ENCODE measurements around the gene RPL29.

RPL29 gene

DNA sequence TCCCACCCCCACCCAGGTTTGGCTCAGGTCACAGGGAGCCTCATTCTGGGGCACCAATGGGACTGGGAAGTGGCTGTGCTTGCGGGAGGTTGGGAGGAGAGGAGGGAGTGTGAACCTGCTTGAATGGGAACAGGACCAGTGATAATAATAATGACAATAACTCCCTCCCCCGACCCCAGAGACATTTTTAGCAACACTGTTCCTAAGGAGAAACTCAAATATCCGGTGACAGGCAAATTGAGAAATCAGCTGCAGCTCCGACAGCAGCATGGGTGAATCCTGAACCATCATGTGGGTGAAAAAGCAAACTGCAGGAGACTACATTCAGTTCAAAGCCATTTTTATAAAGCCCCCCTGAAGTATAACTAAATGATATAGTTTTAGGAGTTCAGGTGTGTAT is 11.6 kb upstream of the RPL29 start:
- in situ Hi-C loops (cut with HindIII; ENCODE audit: low sequenced_read_pairs): no loop called here

DNA sequence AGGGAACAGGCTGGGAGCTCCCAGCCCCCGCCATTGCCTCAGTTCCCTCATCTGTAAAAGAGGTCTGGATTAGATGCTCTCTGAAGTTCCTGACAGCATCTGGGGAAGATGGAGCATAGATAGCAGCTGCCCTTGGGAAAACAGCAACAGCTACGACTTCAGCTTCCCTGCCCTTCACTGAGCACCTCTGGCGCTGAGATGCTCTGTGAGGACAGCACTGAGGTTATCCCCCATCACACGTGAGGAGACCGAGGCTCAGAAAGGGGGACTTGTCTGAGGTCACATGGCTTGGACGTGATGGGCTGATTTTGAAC is 11.1 kb upstream of the RPL29 start:
- in situ Hi-C loops (cut with HindIII; ENCODE audit: low sequenced_read_pairs): no loop called here

DNA sequence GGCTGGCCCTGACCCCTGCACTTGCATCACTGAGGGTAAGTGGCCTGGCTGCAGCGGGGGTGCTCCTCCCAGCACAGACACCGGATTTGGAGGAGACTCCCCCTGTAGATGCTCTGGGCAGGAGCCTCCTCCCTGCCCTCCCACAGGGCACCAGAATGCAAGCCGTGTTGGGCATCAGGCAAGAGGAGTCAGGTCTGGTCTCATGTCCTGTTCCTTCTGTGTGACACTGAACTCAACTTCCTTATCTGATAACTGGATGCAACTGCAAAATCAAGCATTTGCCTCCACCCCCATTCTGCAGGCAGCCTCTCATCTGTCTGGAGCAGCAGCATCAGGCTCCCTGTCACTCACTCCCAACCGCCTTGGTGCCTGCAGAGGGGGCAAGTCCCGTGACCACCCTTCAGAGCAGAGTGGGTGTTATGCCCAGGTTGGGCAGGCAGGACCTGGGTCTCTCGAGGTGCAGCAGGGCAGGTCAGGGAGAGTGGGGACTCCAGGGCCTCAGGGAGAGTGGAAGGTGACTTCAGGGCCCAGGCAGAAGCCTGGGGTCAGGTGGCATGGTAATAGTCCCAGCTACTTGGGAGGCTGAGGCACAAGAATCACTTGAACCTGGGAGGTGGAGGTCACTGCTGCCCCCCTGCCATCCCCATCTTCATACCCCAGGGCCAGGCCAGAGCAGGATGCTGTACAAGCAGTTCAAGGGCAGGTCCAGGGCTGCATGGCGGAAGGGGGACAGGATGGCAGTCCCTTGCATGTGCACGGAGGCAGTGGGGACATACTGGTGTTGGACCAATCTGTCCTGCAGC is 10.5 kb upstream of the RPL29 start:
- in situ Hi-C loops (cut with HindIII; ENCODE audit: low sequenced_read_pairs): no loop called here

DNA sequence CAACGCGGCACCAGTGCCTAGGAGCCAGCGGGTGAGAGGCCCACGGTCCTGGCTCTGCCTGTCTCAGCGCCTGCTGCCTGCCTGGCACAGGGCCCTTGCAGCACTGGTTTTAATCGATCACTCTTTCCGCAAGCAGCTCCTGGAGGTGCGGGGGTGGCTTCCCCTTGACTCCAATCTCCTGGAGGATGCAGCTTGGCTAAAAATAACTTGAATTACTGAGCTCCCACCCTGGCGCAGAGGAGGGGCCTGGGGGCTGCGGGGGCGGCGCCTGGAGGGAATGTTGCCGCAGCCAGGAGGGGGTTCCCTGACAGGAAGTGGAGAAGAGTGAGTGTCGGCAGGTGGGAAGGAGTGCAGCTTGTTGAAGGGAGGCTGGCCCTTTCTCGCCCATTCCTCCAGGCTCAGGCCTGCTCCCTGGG is 9.9 kb upstream of the RPL29 start:
- in situ Hi-C loops (cut with HindIII; ENCODE audit: low sequenced_read_pairs): no loop called here

DNA sequence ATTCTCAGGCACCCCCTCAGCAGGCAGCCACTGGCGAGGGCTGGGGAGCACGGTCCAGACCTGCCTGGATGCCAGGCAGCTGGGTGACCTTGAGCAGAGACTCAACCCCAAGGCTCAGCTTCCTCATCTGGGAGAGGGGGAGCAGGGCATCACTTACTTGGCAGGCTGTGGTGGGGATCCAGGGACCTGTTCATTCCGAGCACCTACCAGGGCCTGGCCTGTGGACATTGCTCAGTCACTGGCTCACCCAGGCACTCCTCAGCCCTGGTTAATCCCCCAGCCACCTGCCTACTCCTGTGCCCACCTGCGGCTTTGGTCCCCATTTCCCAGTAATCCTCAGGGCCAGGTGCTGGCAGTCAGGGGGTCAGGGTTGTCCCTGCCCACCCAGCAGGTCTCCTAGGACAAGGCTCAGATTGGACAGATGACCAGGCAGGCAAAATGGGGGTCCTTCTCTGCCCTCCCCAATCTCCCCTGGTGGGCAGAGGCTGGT is 9.3 kb upstream of the RPL29 start:
- in situ Hi-C loops (cut with HindIII; ENCODE audit: low sequenced_read_pairs): no loop called here

DNA sequence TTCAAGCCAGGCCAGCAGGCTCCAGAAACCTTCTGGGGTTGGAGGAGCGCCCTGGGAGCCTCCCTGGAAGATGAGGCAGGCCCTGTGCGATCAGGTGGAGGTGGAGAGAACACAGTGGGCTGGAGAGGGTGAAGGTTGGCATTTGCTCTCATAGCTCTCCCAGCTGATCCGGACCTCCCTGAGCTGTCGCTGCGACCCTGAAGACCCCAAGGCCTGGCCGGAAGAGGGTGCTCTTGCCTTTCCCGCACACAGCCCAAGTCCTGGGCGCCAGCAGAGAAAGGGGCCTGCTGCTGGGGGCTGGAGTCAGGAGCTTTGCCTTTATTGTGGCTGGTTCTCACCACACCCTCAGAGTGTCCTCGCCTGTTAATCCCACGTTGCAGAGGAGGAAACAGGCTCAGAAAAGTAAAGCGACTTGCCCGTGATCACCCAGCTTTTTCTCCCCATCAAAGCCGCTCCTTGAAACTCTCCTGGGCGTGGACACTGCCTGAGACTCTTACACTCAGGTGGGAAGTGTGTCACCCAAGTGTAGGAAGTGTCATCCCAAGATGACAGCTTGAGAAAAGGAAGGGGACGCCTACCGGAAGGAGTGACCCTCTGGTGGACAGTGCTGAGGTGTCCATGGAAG is 8.6 kb upstream of the RPL29 start:
- in situ Hi-C loops (cut with HindIII; ENCODE audit: low sequenced_read_pairs): no loop called here

DNA sequence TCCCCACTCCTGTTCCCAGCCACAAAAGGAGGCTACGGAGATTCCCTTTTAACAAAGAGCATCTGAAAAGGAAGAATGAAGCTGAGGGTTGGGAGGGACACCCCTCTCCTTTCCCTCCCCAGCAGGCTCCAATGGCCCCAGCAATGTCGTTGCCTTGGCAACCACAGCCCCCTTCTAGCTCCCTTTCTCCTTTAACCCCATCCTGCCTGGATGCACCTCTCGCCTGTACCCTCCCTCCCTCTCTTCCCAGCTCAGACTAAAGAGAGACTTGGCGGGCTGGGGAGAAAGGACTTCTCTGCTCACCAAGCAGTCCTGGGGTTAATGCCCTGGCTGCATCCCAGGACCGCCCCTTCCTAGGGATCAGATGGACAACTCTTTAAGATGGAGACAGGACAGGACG is 7.1 kb upstream of the RPL29 start:
- in situ Hi-C loops (cut with HindIII; ENCODE audit: low sequenced_read_pairs): no loop called here

DNA sequence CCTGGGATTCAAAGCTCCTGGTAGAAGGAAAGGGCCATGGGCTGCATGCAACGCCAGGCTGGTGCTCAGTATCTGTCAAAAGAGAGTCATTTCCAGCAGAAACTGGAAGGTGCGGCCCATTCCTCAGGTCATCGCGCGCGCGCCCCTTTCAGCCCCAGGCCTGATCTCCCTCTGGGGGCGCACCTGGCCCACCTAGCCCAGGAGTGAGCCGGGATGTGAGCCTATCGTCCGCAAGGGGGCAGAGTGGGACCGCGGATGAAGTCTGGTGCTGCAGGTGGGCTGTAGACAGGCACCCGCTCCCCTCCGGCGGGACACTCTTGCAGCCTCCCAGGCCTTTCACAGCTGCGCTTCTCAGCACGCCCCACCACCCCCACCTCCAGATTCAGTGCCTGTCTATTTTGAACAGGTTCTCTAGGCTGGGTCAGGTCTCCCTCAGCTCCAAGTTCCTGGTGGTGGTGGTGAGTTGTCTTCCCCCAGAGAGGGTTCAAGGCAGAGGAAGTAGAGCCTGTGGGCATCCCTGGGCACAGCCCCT is 5.8 kb upstream of the RPL29 start:
- in situ Hi-C loops (cut with HindIII; ENCODE audit: low sequenced_read_pairs): no loop called here

DNA sequence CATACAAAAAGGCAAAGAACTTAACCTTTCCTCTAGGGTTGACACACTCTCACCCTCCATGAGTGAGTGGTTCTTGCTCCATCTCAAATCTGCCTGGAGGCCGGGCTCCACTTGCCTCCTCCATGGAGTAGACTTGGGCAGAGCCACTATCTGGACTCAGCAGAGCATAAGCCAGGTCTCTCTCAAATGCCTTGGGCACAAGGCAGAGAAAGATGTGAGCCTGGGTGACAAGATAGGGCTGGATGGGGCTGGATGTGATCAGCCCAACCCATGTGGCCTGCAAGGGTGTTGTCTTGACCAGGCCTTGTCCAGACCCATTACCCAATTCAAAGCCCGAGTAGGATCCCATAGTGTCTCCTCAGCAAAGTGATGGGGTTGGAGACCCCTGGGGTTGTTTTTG is 4.2 kb upstream of the RPL29 start:
- in situ Hi-C loops (cut with HindIII; ENCODE audit: low sequenced_read_pairs): loop anchor here (5.0 to 10.0 kb wide), 3 partner anchors 47 to 405 kb away; partner anchors contain the start of genes PARP3 and RRP9

DNA sequence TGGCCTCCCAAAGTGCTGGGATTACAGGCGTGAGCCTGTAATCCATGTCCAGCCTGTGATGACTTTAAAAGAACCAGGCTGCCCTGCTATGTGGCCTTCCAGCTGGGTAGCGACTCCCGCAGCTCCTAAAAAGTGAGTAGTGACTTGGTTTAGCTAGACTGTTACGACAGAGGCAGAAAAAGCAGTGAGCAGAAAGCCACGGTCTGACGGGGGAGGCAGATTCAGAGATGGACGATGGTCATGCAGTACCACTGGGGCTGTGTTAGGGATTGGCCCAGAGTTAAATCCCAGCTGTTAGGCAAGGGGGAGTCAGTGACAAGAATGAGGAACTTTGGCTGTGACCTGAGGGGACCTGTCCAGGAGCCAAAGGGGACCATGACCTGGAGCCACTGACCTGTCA is 3.1 kb upstream of the RPL29 start:
- in situ Hi-C loops (cut with HindIII; ENCODE audit: low sequenced_read_pairs): loop anchor here (5.0 to 10.0 kb wide), 3 partner anchors 49 to 406 kb away; partner anchors contain the start of genes PARP3 and RRP9

DNA sequence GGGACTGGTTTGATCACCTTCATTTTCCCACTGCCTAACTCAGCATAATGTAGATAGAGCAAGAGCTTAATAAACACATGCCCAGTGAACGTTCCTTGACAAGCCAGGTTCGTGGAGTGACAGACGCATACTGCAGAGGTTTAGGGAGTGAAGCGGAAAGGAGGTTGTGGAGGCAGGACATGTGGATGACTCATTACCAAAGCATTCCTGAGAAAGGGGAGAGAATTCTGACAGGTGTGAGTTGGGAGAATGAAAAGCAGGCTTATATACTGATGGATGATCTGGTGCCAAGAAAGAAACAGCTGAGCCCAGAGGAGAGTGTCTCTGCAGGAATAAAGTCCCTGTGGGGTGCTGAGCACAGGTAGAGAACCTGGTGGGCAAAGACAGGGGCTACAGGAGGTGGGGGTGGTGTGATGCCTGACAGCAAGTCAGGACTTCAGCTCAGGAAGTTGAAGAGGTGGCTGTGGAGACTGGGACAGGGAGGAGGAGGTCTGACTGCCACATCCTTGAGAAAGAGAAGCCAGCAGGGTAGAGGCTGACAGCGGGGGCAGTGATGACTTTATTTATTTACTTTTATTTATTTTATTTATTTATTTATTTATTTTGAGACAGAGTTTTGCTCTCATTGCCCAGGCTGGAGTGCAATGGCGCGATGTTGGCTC is 2.4 kb upstream of the RPL29 start:
- in situ Hi-C loops (cut with HindIII; ENCODE audit: low sequenced_read_pairs): loop anchor here (5.0 to 10.0 kb wide), 3 partner anchors 49 to 407 kb away; partner anchors contain the start of genes PARP3 and RRP9

DNA sequence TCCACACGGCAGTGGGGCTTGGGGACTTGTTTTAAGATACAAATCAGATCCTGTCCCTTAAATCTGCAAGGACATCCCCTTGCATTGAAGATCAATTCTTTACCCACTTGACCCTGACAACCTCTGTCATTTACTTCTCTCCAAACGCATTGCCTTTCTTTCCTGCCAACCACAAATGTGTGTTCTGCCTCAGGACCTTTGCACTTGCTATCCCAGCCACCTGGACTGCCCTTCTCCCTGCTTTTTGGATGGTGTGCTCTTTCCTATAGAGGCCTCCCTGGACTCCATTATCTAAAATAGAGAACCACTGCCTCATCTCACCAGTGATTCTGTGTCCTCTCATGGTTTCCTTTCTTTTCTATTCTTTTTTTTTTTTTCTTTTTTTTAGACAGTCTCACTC is 1.5 kb upstream of the RPL29 start:
- in situ Hi-C loops (cut with HindIII; ENCODE audit: low sequenced_read_pairs): loop anchor here (5.0 to 10.0 kb wide), 3 partner anchors 50 to 408 kb away; partner anchors contain the start of genes PARP3 and RRP9

DNA sequence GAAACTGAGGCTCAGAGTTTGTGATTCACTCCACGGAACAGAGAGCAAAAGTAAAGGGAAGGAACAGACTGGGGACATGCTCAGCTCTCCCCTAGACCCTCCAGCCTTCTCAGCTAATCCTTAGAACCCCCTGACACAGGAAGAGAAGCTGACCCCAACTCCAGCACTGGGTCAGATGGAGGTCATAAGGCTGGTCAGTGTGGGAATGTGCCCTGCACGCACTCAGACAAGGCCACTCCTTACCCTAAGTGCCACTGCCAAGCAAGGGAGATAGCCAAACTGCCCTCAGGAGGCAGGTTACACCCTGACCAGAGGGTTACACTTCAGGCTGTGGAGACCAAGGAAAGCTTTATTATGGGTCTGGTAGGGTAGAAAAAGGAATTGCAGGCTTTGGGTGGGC is 1.2 kb downstream of the RPL29 start:
- in situ Hi-C loops (cut with HindIII; ENCODE audit: low sequenced_read_pairs): loop anchor here (5.0 to 10.0 kb wide), 4 partner anchors 50 to 410 kb away; partner anchors contain the start of genes PARP3 and RRP9

DNA sequence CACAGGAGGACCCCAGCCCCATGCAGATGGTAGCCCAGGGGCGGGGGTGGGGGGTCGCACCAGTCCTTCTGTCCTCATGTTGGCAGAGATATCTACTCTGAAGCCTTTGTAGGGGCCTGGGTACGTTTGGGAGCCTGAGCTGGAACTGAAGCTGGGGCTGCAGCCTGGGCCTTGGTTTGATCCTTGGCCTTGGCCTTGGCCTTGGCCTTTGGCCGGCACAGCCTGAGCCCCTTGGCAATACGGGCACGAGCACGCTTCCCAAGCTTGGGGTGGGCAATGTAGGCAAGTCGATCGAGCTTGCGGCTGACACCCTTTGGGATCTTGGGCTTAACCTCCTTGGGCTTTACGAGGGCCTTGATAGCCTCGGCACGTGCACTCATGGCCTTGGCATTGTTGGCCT is 2.0 kb downstream of the RPL29 start:
- in situ Hi-C loops (cut with HindIII; ENCODE audit: low sequenced_read_pairs): loop anchor here (5.0 to 10.0 kb wide), 4 partner anchors 49 to 411 kb away; partner anchors contain the start of genes PARP3 and RRP9

DNA sequence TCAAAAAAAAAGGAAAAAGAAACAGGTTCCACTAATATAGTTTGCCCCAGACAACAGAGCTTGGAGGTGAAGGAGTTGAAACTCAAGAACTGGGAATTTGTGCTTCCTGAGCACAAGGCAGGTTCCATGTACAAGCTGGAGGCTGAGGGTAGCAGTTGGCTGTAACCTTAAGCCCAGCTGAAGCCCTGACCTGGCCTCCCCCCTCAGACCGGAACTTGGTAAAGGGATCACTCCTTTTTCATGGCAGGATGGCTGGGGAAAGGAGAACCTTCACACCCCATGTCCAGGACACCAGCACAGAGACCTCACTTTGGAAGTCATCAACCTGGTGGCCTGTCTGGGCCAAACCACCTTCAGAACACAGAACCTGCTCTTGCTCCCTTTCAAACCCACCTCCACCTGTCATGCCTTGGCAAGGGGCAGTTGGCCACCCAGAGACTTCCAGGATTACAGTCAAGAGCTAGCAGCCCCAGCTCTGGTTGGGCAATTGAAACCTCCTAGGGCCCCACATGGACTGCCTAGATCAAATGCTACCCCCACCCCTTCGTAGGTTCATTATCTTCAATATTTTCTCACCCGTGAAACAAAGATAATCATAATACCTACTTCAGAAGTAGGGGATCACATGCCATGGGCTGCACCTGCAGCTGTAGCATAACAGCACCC is 3.5 kb downstream of the RPL29 start:
- in situ Hi-C loops (cut with HindIII; ENCODE audit: low sequenced_read_pairs): loop anchor here (5.0 to 10.0 kb wide), 4 partner anchors 47 to 413 kb away; partner anchors contain the start of genes PARP3 and RRP9

DNA sequence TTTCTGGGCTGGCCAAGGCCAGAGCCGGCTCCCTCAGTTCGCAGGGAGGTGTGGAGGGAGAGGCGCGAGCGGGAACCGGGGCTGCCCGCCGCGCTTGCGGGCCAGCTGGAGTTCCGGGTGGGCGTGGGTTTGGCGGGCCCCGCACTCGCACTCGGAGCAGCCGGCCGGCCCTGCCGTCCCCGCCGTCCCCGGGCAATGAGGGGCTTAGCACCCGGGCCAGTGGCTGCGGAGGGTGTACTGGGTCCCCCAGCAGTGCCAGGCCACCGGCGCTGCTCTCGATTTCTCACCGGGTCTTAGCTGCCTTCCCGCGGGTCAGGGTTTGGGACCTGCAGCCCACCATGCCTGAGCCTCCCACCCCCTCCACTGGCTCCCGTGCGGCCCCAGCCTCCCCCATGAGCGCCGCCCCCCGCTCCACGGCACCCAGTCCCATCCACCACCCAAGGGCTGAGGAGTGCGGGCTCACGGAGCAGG is 5.2 kb downstream of the RPL29 start:
- in situ Hi-C loops (cut with HindIII; ENCODE audit: low sequenced_read_pairs): loop anchor here (5.0 to 10.0 kb wide), 4 partner anchors 46 to 414 kb away; partner anchors contain the start of genes PARP3 and RRP9

DNA sequence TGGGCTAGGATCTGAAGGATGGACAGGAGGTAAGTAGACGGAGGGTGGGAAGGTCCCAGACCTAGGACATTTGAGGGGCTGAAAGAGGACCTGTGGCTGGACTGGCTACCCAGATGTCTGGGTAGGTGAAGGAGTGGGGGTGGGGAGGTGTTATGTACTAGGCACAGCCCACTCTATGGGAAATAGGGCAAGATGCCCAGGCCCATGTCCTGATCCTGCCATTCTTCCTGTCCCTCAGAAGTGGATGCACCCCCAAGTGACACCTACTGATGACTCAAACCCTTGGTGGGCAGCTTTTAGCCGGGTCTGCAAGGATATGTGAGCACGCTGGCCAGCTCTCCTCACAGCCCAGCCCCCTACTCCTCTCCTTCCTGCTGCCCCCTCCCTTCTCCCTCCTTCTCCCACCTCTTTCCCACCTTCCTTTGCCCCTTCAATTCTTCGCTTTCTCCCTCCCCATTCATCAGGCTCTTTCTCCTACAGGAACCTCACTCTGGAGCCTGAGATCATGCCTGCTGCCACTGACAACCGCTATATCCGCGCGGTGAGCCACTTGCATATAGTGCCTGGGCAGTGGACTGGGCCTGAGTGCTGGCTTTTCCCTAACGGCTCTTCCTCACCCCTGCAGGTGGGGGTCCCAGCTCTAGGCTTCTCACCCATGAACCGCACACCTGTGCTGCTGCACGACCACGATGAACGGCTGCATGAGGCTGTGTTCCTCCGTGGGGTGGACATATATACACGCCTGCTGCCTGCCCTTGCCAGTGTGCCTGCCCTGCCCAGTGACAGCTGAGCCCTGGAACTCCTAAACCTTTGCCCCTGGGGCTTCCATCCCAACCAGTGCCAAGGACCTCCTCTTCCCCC is 7.2 kb downstream of the RPL29 start:
- in situ Hi-C loops (cut with HindIII; ENCODE audit: low sequenced_read_pairs): no loop called here

DNA sequence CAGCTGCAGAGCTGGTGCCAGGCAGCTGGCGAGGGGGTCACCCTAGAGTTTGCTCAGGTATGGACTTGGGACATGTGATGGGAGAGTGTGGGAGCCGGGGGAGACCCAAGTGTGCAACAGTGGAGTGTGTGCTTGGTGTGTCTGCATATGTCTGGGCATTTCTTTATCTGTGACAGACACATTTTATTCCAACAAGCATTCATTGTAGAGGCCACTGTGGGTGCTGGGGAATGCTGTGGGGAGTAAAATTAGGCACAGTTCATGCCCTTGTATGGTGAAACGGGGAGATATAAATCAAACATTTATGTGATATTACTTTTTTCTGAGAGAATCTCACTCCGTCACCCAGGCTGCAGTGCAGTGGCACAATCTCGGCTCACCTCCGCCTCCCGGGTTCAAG is 8.1 kb downstream of the RPL29 start:
- in situ Hi-C loops (cut with HindIII; ENCODE audit: low sequenced_read_pairs): no loop called here
